ENCODE data around the gene BTAF1.

BTAF1 gene

DNA sequence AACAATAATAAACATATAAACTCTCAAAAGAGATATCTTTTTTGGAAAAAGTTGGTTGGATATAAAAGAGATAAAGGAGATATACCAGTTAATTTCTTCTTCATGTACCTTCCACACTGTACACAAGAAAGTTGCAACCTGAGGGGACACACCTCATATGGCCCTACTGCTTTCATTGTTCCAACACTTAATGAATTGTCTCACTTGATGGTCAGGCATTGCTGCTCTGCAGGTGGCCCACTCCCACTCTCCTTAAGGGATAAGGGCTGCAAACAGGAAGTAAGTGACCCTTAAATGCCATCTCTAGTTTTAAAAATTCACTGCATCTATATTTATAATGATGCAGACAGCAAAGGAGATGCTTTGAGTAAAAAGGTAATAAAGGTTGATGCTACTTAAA is 152.3 kb downstream of the BTAF1 start:
- no peak for DNase-seq (ENCODE audit: extremely low read depth, low read depth)
- TF ChIP-seq, protein P1, sequence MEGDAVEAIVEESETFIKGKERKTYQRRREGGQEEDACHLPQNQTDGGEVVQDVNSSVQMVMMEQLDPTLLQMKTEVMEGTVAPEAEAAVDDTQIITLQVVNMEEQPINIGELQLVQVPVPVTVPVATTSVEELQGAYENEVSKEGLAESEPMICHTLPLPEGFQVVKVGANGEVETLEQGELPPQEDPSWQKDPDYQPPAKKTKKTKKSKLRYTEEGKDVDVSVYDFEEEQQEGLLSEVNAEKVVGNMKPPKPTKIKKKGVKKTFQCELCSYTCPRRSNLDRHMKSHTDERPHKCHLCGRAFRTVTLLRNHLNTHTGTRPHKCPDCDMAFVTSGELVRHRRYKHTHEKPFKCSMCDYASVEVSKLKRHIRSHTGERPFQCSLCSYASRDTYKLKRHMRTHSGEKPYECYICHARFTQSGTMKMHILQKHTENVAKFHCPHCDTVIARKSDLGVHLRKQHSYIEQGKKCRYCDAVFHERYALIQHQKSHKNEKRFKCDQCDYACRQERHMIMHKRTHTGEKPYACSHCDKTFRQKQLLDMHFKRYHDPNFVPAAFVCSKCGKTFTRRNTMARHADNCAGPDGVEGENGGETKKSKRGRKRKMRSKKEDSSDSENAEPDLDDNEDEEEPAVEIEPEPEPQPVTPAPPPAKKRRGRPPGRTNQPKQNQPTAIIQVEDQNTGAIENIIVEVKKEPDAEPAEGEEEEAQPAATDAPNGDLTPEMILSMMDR (IDR thresholded peaks at IDR 0.05; ENCODE audit: low read depth, low read length): no peak

DNA sequence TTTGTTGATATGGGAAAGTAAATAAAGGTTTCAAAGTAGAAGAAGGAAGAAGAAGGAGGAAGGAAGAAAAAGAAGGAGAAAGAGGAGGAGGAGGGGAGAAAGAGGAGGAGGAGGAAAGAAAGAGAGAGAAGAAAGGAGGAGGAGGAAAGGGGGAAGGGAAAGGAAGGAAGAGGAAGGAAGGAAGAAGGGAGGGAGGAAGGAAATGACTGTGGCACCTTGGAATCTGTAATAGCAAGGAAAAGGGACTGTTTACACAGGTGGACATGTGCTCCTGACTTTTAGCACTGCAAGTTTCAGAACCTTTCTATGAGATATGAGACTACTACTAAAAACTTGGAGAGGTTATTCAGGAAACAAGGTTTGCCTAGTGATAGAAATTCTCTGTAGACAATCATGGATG is 153.2 kb downstream of the BTAF1 start:
- no peak for DNase-seq (ENCODE audit: extremely low read depth, low read depth)
- TF ChIP-seq, protein P1 (IDR thresholded peaks at IDR 0.05; ENCODE audit: low read depth, low read length): no peak

DNA sequence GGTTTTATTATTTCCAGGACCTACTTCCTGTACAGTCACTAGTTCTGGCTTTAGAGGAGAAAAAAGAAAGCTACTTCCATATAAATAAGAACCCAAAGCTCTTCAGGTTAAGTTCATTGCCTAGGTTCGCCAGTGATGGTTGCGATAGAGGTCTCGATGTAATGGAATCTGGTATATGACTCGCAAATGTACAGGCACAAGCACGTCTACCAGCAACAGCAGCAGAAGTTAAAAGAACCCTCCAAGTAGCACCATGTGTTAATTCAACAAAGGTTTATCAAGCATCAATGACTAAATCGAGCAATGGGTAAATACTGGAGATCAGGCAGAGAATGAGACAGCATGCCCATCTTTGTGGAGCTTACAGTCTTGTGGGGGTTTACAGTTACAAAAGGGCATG is 155.4 kb downstream of the BTAF1 start:
- DNase-seq (ENCODE audit: extremely low read depth, low read depth): no peak
- TF ChIP-seq, protein P1 (IDR thresholded peaks at IDR 0.05; ENCODE audit: low read depth, low read length): no peak
